ENCODE results near the gene KDM4B. TPM values are rescaled to one million over a fixed set of nuclear protein-coding genes. Genes with fewer than 3 reads are reported as not detected.

Gene KDM4B
- total RNA-seq, 4 donors from 2014 or later, result 26.0 to 51.2 (median 34.2) TPM

DNA sequence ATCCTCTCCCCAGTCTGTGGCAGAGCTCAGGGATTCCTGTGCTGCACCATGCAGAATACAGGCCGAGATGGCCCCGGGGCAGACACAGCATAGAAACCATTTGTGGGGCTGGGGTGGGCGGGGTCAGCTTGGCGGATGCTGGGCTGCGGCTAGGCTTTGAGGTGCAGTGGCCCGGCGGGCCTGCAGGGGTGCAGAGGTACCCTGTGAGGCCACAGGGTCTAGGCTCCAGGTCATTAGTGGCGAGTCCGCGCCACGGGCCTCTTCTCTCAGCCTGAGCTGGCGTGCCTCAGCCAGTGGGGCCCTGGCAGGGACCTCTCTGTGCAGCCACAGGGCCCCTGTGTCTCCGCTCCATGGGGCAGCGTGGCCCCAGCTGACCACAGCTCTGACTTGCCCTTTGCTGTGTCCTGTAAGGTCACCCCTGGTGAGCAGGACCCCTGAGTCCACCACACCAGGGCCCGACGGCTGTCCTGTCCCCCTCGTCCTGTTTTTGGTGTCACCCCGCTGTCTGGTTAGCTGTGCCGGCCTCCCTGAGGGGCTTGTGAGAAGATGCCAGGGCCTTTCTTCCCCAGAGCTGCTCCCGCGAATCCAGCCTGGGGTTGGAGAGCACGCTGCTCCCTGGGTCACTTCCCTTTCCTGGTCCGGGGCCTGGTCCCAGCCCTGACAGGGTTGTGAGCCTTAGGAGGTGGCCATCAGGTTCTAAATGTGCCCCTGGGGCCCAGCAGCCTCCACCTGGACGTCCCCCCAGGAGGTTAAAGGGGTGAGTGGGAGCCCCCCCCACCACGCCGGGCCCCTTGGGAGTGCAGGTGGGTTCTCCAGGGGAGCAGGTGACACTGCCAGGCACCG is 12.1 kb downstream of the KDM4B start:
- Histone ChIP-seq H3K27ac (replicated peaks in 1 of 4) (peak overlapping the region in 2 of 4 donors; percentile 2 to 28), H3K27me3 (no peaks in the 10 kb centered on the region), H3K4me3 (no peak overlapping the region), H3K4me1 (peaks cover 55 to 96% (median 89%) of the 10 kb centered on the region in 4 donors), H3K9me3 (no peaks in the 10 kb centered on the region), H3K36me3 (peaks cover 0 to 13% (median 2%) of the 10 kb centered on the region in 4 donors)
- intact Hi-C loops (cut with DNase I), result loop anchor here (5.0 kb wide), 1 partner anchor 41 kb away; no protein-coding TSS in a partner anchor
- DNase-seq (ENCODE audit: extremely low spot score), result no peak
- TF ChIP-seq POLR2AphosphoS5 (IDR thresholded peaks at IDR 0.05) (no peak), EP300 (IDR thresholded peaks at IDR 0.05) (no peak), POLR2A (IDR thresholded peaks at IDR 0.05; ENCODE audit: low read depth) (no peak)
- TF ChIP-seq, protein P1, sequence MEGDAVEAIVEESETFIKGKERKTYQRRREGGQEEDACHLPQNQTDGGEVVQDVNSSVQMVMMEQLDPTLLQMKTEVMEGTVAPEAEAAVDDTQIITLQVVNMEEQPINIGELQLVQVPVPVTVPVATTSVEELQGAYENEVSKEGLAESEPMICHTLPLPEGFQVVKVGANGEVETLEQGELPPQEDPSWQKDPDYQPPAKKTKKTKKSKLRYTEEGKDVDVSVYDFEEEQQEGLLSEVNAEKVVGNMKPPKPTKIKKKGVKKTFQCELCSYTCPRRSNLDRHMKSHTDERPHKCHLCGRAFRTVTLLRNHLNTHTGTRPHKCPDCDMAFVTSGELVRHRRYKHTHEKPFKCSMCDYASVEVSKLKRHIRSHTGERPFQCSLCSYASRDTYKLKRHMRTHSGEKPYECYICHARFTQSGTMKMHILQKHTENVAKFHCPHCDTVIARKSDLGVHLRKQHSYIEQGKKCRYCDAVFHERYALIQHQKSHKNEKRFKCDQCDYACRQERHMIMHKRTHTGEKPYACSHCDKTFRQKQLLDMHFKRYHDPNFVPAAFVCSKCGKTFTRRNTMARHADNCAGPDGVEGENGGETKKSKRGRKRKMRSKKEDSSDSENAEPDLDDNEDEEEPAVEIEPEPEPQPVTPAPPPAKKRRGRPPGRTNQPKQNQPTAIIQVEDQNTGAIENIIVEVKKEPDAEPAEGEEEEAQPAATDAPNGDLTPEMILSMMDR (IDR thresholded peaks at IDR 0.05), result no peak
- WGBS, result 87% methylated on average over 12 of the region's 27 CpGs

- Histone ChIP-seq H3K9me3 (no peaks in the 10 kb centered on the region), H3K36me3 (peaks cover 0 to 13% (median 2%) of the 10 kb centered on the region in 4 donors), H3K27ac (replicated peaks in 1 of 4) (peak overlapping the region in 1 of 4 donors; percentile 2), H3K4me1 (peaks cover 56 to 96% (median 90%) of the 10 kb centered on the region in 4 donors), H3K4me3 (no peak overlapping the region), H3K27me3 (no peaks in the 10 kb centered on the region)
- TF ChIP-seq, protein P1 (IDR thresholded peaks at IDR 0.05), result no peak
- TF ChIP-seq POLR2A (IDR thresholded peaks at IDR 0.05; ENCODE audit: low read depth), result no peak
- TF ChIP-seq POLR2AphosphoS5 (IDR thresholded peaks at IDR 0.05), result no peak
- TF ChIP-seq EP300 (IDR thresholded peaks at IDR 0.05), result no peak
- DNase-seq (ENCODE audit: extremely low spot score), result no peak
- no CpG with 5 or more reads among the region's 3 CpGs for WGBS
- intact Hi-C loops (cut with DNase I), result loop anchor here (5.0 kb wide), 1 partner anchor 41 kb away; no protein-coding TSS in a partner anchor
These were observed 12.7 kb downstream of the KDM4B start for GRCh38 chr19:4981681-4981958.

DNA sequence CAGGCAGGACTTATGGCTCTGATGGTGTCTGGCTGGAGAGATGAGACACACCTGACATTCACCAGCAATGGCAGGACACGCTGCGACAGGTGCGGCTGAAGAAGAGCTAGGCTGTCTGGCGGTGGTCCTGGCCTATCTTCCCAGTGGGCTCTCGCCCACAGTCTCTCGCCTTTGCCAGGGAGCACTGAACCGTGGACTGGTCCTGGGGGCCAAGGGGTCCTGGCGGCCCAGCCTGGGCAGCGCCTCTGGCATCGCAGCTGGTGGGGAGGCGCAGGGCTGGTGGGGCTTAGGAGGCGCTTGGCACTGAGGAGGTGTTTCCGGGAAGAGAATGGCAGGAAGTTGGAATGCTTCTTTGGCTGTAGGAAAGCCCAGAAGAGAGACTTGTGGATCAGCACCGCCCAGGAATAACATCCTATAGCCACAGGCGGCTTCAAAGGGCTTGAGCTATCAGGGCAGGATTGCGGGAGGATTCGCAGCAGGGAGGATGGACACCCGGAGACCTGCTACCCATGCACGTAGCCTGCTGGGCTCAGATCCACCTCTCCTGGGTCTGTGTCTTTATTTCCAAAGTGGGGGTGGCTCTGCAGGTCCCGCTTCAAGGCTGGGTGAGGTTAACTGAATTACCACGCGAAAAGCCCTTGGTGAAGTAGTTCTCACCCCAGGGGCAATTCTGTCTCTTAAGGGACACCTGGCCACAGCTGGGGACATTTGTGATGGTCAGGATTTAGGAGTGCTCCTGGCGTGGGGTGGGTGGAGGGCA is 14.6 kb downstream of the KDM4B start:
- intact Hi-C loops (cut with DNase I), result loop anchor here (5.0 kb wide), 1 partner anchor 39 kb away; no protein-coding TSS in a partner anchor
- Histone ChIP-seq H3K36me3 (peaks cover 0 to 5% (median 2%) of the 10 kb centered on the region in 4 donors), H3K4me3 (no peak overlapping the region), H3K27me3 (no peaks in the 10 kb centered on the region), H3K4me1 (peaks cover 57 to 96% (median 90%) of the 10 kb centered on the region in 4 donors), H3K9me3 (no peaks in the 10 kb centered on the region), H3K27ac (replicated peaks in 1 of 4) (no peak overlapping the region)
- DNase-seq (ENCODE audit: extremely low spot score), result no peak
- TF ChIP-seq EP300 (IDR thresholded peaks at IDR 0.05), result no peak
- TF ChIP-seq, protein P1 (IDR thresholded peaks at IDR 0.05), result no peak
- TF ChIP-seq POLR2A (IDR thresholded peaks at IDR 0.05; ENCODE audit: low read depth), result no peak
- no peak for TF ChIP-seq POLR2AphosphoS5 (IDR thresholded peaks at IDR 0.05)
- 85% methylated on average over 21 of the region's 23 CpGs for WGBS

DNA sequence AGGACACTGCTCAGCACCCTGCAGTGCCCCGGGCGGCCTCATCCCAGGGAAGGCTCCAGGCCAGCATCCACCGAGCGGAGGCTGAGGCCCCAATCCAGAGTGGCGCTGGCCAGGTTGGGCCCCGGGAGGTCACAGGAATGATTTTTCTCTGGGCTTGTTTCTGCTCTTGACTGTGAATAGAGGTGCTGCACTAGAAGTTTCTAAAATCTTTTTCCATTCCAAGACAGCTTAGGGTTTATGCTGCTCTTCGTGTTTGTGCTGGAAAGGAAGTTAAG is 15.1 kb downstream of the KDM4B start:
- H3K9me3 ChIP-seq, result no peaks in the 10 kb centered on the region
- no peak overlapping the region for H3K4me3 ChIP-seq
- TF ChIP-seq POLR2AphosphoS5 (IDR thresholded peaks at IDR 0.05), result no peak
- no peak for TF ChIP-seq POLR2A (IDR thresholded peaks at IDR 0.05; ENCODE audit: low read depth)
- TF ChIP-seq, protein P1 (IDR thresholded peaks at IDR 0.05), result no peak
- TF ChIP-seq EP300 (IDR thresholded peaks at IDR 0.05), result no peak
- H3K27me3 ChIP-seq, result no peaks in the 10 kb centered on the region
- H3K27ac ChIP-seq (replicated peaks in 1 of 4), result no peak overlapping the region
- intact Hi-C loops (cut with DNase I), result loop anchor here (5.0 kb wide), 1 partner anchor 38 kb away; no protein-coding TSS in a partner anchor
- H3K4me1 ChIP-seq, result peaks cover 57 to 96% (median 90%) of the 10 kb centered on the region in 4 donors
- 79% methylated on average over 6 of the region's 7 CpGs for WGBS
- DNase-seq (ENCODE audit: extremely low spot score), result no peak
- H3K36me3 ChIP-seq, result peaks cover 0 to 5% (median 2%) of the 10 kb centered on the region in 4 donors

Measured in esophagus muscularis mucosa (tissue), 4 donors.